ENCODE data around the gene DERL2.
"Not testable (repeated sequence)": the region's sequence is repeated elsewhere in the genome, so short reads cannot be mapped to it uniquely, and the experiment has no call there.

- TF ChIP-seq POLR2A (IDR thresholded peaks at IDR 0.05): not testable (repeated sequence)
- TF ChIP-seq, protein P1, sequence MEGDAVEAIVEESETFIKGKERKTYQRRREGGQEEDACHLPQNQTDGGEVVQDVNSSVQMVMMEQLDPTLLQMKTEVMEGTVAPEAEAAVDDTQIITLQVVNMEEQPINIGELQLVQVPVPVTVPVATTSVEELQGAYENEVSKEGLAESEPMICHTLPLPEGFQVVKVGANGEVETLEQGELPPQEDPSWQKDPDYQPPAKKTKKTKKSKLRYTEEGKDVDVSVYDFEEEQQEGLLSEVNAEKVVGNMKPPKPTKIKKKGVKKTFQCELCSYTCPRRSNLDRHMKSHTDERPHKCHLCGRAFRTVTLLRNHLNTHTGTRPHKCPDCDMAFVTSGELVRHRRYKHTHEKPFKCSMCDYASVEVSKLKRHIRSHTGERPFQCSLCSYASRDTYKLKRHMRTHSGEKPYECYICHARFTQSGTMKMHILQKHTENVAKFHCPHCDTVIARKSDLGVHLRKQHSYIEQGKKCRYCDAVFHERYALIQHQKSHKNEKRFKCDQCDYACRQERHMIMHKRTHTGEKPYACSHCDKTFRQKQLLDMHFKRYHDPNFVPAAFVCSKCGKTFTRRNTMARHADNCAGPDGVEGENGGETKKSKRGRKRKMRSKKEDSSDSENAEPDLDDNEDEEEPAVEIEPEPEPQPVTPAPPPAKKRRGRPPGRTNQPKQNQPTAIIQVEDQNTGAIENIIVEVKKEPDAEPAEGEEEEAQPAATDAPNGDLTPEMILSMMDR (IDR thresholded peaks at IDR 0.05): not testable (repeated sequence)
Measured at GRCh38 chr17:5435781-5436315, 50.1 kb downstream of the DERL2 start.

Data from adrenal gland (tissue), 5 donors.